Brain microvascular endothelial cell (primary cell): ENCODE results near the gene DNTTIP2.

Source experiments
- DNase-seq: peaks from one replicate; pipeline ENCODE4 v3.0.0-alpha.2; 2020
- H3K27ac ChIP-seq: fragments of 250-450 bp; sonication (Bioruptor Pico); 2 replicates; pipeline ENCODE4 v1.5.1; 2020; ENCODE audit warnings: mild to moderate bottlenecking, moderate library complexity
- H3K27me3 ChIP-seq: fragments of 250-450 bp; sonication (Bioruptor Pico); replicated peaks from 2 replicates; pipeline ENCODE4 v1.5.1; 2020; ENCODE audit warnings: mild to moderate bottlenecking
- H3K36me3 ChIP-seq: fragments of 250-450 bp; sonication (Bioruptor Pico); replicated peaks from 2 replicates; pipeline ENCODE4 v1.5.1; 2020; ENCODE audit warnings: mild to moderate bottlenecking
- H3K4me3 ChIP-seq: 2 replicates; pipeline ENCODE4 v1.5.1; 2011; ENCODE audit warnings: low read depth, mild to moderate bottlenecking, control low read depth, low read length, moderate library complexity
- in situ Hi-C: cut with HindIII; loops from 2 replicates; pipeline ENCODE4 v1.10.0; 2017; ENCODE audit warnings: low sequenced_read_pairs, low pct_ligation_motif_present
- TF ChIP-seq, protein P1 (sequence below): IDR thresholded peaks from 2 replicates; pipeline ENCODE4 v1.5.1; 2011; ENCODE audit warnings: low read depth, mild to moderate bottlenecking, moderate library complexity, low read length, control low read depth, inconsistent platforms; ENCODE audit errors: missing control alignments

DNTTIP2 gene

DNA sequence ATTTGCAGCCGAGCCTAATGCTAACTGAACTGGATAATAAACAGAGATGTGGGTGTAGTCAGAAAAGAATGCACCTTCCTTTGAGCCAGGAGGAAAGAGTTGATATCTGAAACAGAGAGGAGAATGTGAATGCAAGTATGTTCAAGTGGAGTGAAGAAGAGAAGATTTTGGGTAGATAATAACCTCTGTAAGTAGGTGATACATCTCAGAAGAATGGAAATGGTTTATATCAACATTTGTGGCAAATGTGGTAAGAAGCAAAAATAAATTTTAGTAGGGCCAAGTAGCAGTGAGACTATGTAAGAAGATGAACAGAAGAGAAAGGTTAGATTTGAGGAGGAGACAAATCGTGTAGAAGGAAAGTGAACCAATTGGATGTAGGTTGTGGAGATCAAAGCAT, 1.7 kb upstream of the DNTTIP2 start:
- no peak overlapping the region for H3K27ac ChIP-seq
- in situ Hi-C loops, result no loop called here
- no peak overlapping the region for H3K4me3 ChIP-seq
- H3K36me3 ChIP-seq, result peaks cover 19% of the 10 kb centered on the region
- TF ChIP-seq, protein P1, sequence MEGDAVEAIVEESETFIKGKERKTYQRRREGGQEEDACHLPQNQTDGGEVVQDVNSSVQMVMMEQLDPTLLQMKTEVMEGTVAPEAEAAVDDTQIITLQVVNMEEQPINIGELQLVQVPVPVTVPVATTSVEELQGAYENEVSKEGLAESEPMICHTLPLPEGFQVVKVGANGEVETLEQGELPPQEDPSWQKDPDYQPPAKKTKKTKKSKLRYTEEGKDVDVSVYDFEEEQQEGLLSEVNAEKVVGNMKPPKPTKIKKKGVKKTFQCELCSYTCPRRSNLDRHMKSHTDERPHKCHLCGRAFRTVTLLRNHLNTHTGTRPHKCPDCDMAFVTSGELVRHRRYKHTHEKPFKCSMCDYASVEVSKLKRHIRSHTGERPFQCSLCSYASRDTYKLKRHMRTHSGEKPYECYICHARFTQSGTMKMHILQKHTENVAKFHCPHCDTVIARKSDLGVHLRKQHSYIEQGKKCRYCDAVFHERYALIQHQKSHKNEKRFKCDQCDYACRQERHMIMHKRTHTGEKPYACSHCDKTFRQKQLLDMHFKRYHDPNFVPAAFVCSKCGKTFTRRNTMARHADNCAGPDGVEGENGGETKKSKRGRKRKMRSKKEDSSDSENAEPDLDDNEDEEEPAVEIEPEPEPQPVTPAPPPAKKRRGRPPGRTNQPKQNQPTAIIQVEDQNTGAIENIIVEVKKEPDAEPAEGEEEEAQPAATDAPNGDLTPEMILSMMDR, result no peak
- DNase-seq, result no peak
- no peaks in the 10 kb centered on the region for H3K27me3 ChIP-seq

DNA sequence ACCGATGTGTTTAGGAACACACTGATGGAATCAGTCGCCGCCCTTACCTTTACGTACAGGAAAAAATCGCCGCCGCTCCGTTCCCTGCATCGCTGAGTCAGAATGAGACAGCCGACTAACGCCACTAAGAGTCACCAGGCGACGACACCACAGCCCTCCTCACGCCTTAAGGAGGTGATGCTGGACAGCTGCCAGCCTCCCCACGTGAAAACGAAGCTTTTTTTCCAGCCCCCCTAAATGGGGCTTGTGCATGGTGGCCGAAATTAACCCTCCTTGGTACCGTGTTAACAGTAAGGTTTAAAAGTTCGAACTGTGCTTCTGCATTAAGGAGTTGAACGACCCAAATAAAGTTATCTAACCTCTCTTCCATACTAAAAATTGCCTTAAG, 511 bp downstream of the DNTTIP2 start:
- Histone ChIP-seq H3K27ac (peak overlapping the region; percentile 94), H3K27me3 (no peaks in the 10 kb centered on the region), H3K4me3 (peak overlapping the region; percentile 92), H3K36me3 (peaks cover 37% of the 10 kb centered on the region)
- in situ Hi-C loops, result no loop called here
- TF ChIP-seq, protein P1, result no peak
- peak; percentile 25 for DNase-seq

DNA sequence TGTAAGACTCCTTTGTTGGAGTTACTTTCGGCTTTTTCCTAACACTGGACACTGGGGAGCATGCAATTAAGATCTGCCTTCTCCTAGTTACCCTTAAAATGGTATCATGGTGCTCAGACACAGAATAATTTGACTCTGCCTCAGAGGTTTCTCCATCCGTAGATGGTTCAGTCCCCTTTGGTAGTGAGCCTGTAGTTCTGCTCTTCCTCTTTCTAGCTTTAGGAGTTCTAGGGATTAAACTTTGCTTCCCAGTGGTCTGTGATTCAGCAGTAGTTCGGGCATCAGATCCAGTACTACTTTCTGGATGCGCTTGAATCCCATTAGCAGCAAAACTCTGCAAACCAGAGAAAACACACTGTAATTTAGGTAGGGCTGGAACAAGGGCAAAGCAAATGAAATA, 1.5 kb downstream of the DNTTIP2 start:
- Histone ChIP-seq H3K4me3 (no peak overlapping the region), H3K27me3 (no peaks in the 10 kb centered on the region), H3K36me3 (peaks cover 35% of the 10 kb centered on the region), H3K27ac (no peak overlapping the region)
- DNase-seq, result no peak
- TF ChIP-seq, protein P1, result no peak
- in situ Hi-C loops, result no loop called here

- Histone ChIP-seq H3K4me3 (no peak overlapping the region), H3K27me3 (no peaks in the 10 kb centered on the region), H3K27ac (no peak overlapping the region), H3K36me3 (peaks cover 48% of the 10 kb centered on the region)
- no peak for DNase-seq
- in situ Hi-C loops, result no loop called here
- TF ChIP-seq, protein P1, result no peak
Measured at GRCh38 chr1:93876244-93876643, 2.8 kb downstream of the DNTTIP2 start.

DNA sequence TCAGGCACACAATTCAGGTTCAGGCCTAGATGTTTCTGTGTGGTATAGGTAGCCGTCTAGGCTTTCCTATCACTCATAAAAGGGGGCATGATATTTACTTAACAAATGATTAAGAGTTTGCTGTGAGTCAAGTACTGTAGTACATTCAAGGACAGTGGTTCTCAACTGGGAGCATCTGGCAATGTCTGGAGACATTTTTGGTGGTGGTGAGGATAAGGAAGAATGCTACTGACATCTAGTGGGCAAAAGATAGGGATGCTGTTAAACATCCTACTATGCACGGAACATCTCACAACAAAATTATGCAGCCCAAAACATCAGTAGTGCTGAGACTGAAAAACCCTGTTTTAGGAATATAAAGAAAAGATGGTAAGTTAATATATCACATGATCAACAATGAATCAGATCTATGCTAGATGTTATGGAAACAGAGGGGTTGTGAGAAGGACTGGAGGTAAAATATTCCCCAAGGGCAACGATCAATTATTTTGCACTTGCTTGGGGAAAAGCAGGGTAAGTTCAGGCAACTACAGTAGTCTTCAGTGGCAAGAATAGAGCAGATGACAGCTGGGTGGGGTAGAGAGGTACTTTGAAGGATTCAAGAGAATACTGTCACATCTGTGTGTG, 4.9 kb downstream of the DNTTIP2 start:
- TF ChIP-seq, protein P1, result peak; percentile 70
- H3K27me3 ChIP-seq, result no peaks in the 10 kb centered on the region
- no peak overlapping the region for H3K27ac ChIP-seq
- in situ Hi-C loops, result no loop called here
- H3K4me3 ChIP-seq, result no peak overlapping the region
- H3K36me3 ChIP-seq, result peaks cover 62% of the 10 kb centered on the region
- peak; percentile 38 for DNase-seq

DNA sequence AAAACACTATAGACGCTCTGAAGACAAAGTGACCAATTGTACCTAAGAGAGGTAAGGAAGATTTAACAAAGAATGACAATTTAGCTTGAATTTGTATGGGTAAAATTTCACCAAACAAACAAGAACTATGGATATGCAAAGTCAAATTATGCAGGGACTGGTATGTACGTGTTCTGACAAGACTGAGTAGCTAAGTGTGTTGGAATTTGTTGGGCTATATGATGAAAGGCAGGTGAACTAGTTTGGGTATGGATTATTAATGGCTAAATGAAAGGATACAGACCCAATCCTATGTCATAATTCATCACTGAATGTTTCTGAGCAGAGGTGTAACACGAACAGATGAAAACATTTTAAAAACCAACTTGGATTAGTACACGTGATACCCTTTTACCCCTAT, 7.6 kb downstream of the DNTTIP2 start:
- no peak for DNase-seq
- Histone ChIP-seq H3K36me3 (peaks cover 56% of the 10 kb centered on the region), H3K27ac (no peak overlapping the region), H3K27me3 (no peaks in the 10 kb centered on the region), H3K4me3 (no peak overlapping the region)
- TF ChIP-seq, protein P1, result no peak
- in situ Hi-C loops, result no loop called here
